Mesenchymal stem cell (in vitro differentiated cells and primary cell): ENCODE measurements around the gene CNKSR2.

Experiments used
- DNase-seq: peaks from one replicate; pipeline ENCODE4 v3.0.0-alpha.2; 2013
- H2AFZ ChIP-seq: one replicate; pipeline ENCODE4 v1.6.1; 2013; ENCODE audit warnings: low read depth, mild to moderate bottlenecking, control low read depth, inconsistent platforms, low read length, moderate library complexity
- H2AK5ac ChIP-seq: 2 replicates; pipeline ENCODE4 v1.6.1; 2013; ENCODE audit warnings: low read length, moderate library complexity, mild to moderate bottlenecking, inconsistent platforms; ENCODE audit not compliant: severe bottlenecking
- H2BK120ac ChIP-seq: one replicate; pipeline ENCODE4 v1.6.1; 2013; ENCODE audit warnings: low read depth, mild to moderate bottlenecking, inconsistent platforms, low read length, moderate library complexity
- H2BK12ac ChIP-seq, 2 experiments: one replicate each; pipeline ENCODE4 v1.6.1; 2013; ENCODE audit warnings: inconsistent platforms in 2 of 2, low read length in 2 of 2, mild to moderate bottlenecking in 2 of 2, moderate library complexity in 2 of 2, control low read depth in 1 of 2
- H2BK15ac ChIP-seq: one replicate; pipeline ENCODE4 v1.6.1; 2013; ENCODE audit warnings: mild to moderate bottlenecking, low read depth, inconsistent platforms; ENCODE audit not compliant: poor library complexity, severe bottlenecking
- H2BK5ac ChIP-seq: 2 replicates; pipeline ENCODE4 v1.6.1; 2013; ENCODE audit warnings: low read depth, mild to moderate bottlenecking, low read length, control low read depth, inconsistent platforms; ENCODE audit not compliant: poor library complexity, severe bottlenecking
- H3K14ac ChIP-seq, 2 experiments: one replicate each; pipeline ENCODE4 v1.6.1; 2013; ENCODE audit warnings: inconsistent platforms in 2 of 2, low read length in 2 of 2, control low read depth in 1 of 2, mild to moderate bottlenecking in 1 of 2, moderate library complexity in 1 of 2
- H3K18ac ChIP-seq, 2 experiments: one replicate each; pipeline ENCODE4 v1.6.1; 2013; ENCODE audit warnings: inconsistent platforms in 2 of 2, low read length in 2 of 2, control low read depth in 1 of 2, low read depth in 1 of 2, mild to moderate bottlenecking in 1 of 2
- H3K23ac ChIP-seq, 2 experiments: one replicate each; pipeline ENCODE4 v1.6.1; 2013; ENCODE audit warnings: inconsistent platforms in 2 of 2, low read length in 2 of 2, mild to moderate bottlenecking in 2 of 2, moderate library complexity in 2 of 2, control low read depth in 1 of 2
- H3K27ac ChIP-seq: 2 replicates; pipeline ENCODE4 v1.5.1; 2013; ENCODE audit warnings: mild to moderate bottlenecking, moderate library complexity, low read length, control low read depth, inconsistent platforms; ENCODE audit not compliant: poor library complexity, severe bottlenecking
- H3K27me3 ChIP-seq, 2 experiments: 2 replicates each; pipeline versions ENCODE4 v1.6.1 to v1.7.0; 2013; ENCODE audit warnings: low read length in 2 of 2, mild to moderate bottlenecking in 2 of 2, moderate library complexity in 2 of 2, control low read depth in 1 of 2, inconsistent platforms in 1 of 2; ENCODE audit not compliant: control insufficient read depth in 1 of 2, insufficient read depth in 1 of 2
- H3K36me3 ChIP-seq, 2 experiments: 2 replicates each; pipeline versions ENCODE4 v1.6.1 to v1.7.0; 2013; ENCODE audit warnings: low read length in 2 of 2, control low read depth in 1 of 2, inconsistent platforms in 1 of 2, low read depth in 1 of 2, mild to moderate bottlenecking in 1 of 2; ENCODE audit not compliant: insufficient read depth in 2 of 2, control insufficient read depth in 1 of 2
- H3K4ac ChIP-seq, 2 experiments: one replicate each; pipeline ENCODE4 v1.6.1; 2013; ENCODE audit warnings: inconsistent platforms in 2 of 2, low read length in 2 of 2, mild to moderate bottlenecking in 2 of 2, moderate library complexity in 2 of 2, control low read depth in 1 of 2, low read depth in 1 of 2
- H3K4me1 ChIP-seq: 2 replicates; pipeline ENCODE4 v1.6.1; 2013; ENCODE audit warnings: low read depth, low read length, control low read depth; ENCODE audit not compliant: control insufficient read depth, insufficient read depth
- H3K4me2 ChIP-seq: 2 replicates; pipeline ENCODE4 v1.6.1; 2013; ENCODE audit warnings: low read length, mild to moderate bottlenecking, inconsistent platforms; ENCODE audit not compliant: poor library complexity, severe bottlenecking
- H3K4me3 ChIP-seq, 2 experiments: 2 replicates each; pipeline versions ENCODE4 v1.5.1 to v1.7.0; 2013; ENCODE audit warnings: low read length in 2 of 2, mild to moderate bottlenecking in 2 of 2, control low read depth in 1 of 2, low read depth in 1 of 2; ENCODE audit not compliant: insufficient read depth in 1 of 2
- H3K79me1 ChIP-seq: replicated peaks from 2 replicates; pipeline ENCODE4 v1.6.1; 2013; ENCODE audit warnings: mild to moderate bottlenecking, control low read depth, low read length, inconsistent platforms; ENCODE audit not compliant: poor library complexity, severe bottlenecking
- H3K9ac ChIP-seq: 2 replicates; pipeline ENCODE4 v1.7.0; 2013; ENCODE audit warnings: mild to moderate bottlenecking, low read length, moderate library complexity
- H3K9me3 ChIP-seq: 2 replicates; pipeline ENCODE4 v1.7.0; 2013; ENCODE audit warnings: mild to moderate bottlenecking, low read length; ENCODE audit not compliant: control insufficient read depth
- H4K8ac ChIP-seq: one replicate; pipeline ENCODE4 v1.6.1; 2013; ENCODE audit warnings: inconsistent platforms, mild to moderate bottlenecking, low read length, moderate library complexity
- H4K91ac ChIP-seq: one replicate; pipeline ENCODE4 v1.6.1; 2013; ENCODE audit warnings: mild to moderate bottlenecking, low read length, inconsistent platforms
- WGBS: methylation state at CpG from one replicate; pipeline ENCODE4 v1.1.7; 2013; ENCODE audit warnings: mixed read lengths; 5-methylcytosine and 5-hydroxymethylcytosine counted together

CNKSR2 gene

GRCh38 chrX:21376636-21377035 is 2.4 kb downstream of the CNKSR2 start:
- H3K14ac ChIP-seq, result no peak overlapping the region
- H3K79me1 ChIP-seq, result no peaks in the 10 kb centered on the region
- no peak overlapping the region for H2AFZ ChIP-seq
- no peak overlapping the region for H3K4ac ChIP-seq
- no peak for DNase-seq
- H3K36me3 ChIP-seq, result no peaks in the 10 kb centered on the region
- no peak overlapping the region for H3K9ac ChIP-seq
- H2BK12ac ChIP-seq, result no peak overlapping the region
- H2AK5ac ChIP-seq, result no peak overlapping the region
- H4K91ac ChIP-seq, result no peak overlapping the region
- H3K18ac ChIP-seq, result no peak overlapping the region
- no peaks in the 10 kb centered on the region for H3K9me3 ChIP-seq
- no peak overlapping the region for H3K4me2 ChIP-seq
- peaks cover 13% of the 10 kb centered on the region for H3K4me1 ChIP-seq
- peaks cover 0 to 22% of the 10 kb centered on the region in 2 experiments for H3K27me3 ChIP-seq
- no peak overlapping the region for H2BK5ac ChIP-seq
- 100% methylated on average over 1 of the region's 2 CpGs for WGBS
- H3K23ac ChIP-seq, result no peak overlapping the region
- no peak overlapping the region for H4K8ac ChIP-seq
- H2BK15ac ChIP-seq, result no peak overlapping the region
- H3K27ac ChIP-seq, result no peak overlapping the region
- H3K4me3 ChIP-seq, result no peak overlapping the region
- no peak overlapping the region for H2BK120ac ChIP-seq

- no CpG with 5 or more reads among the region's 1 CpG for WGBS
These were observed 5.8 kb downstream of the CNKSR2 start for GRCh38 chrX:21379991-21380390.

GRCh38 chrX:21382715-21383114 is 8.5 kb downstream of the CNKSR2 start:
- no peak overlapping the region for H4K8ac ChIP-seq
- H4K91ac ChIP-seq, result no peak overlapping the region
- H3K79me1 ChIP-seq, result no peaks in the 10 kb centered on the region
- H3K9me3 ChIP-seq, result no peaks in the 10 kb centered on the region
- no peak overlapping the region for H3K9ac ChIP-seq
- no peak for DNase-seq
- H2AK5ac ChIP-seq, result no peak overlapping the region
- H3K4me2 ChIP-seq, result no peak overlapping the region
- no peaks in the 10 kb centered on the region for H3K36me3 ChIP-seq
- no peaks in the 10 kb centered on the region for H3K4me1 ChIP-seq
- H3K23ac ChIP-seq, result no peak overlapping the region
- no peak overlapping the region for H2AFZ ChIP-seq
- no peaks in the 10 kb centered on the region for H3K27me3 ChIP-seq
- no peak overlapping the region for H3K18ac ChIP-seq
- H2BK5ac ChIP-seq, result no peak overlapping the region
- no CpG with 5 or more reads among the region's 2 CpGs for WGBS
- no peak overlapping the region for H2BK12ac ChIP-seq
- no peak overlapping the region for H3K27ac ChIP-seq
- no peak overlapping the region for H3K14ac ChIP-seq
- no peak overlapping the region for H2BK120ac ChIP-seq
- H3K4ac ChIP-seq, result no peak overlapping the region
- no peak overlapping the region for H2BK15ac ChIP-seq
- H3K4me3 ChIP-seq, result no peak overlapping the region

More at GRCh38 chrX:21379991-21380390, 5.8 kb downstream of the CNKSR2 start:
- no peak overlapping the region for H3K27ac ChIP-seq
- no peaks in the 10 kb centered on the region for H3K79me1 ChIP-seq
- H3K23ac ChIP-seq, result no peak overlapping the region
- DNase-seq, result no peak
- H3K14ac ChIP-seq, result no peak overlapping the region
- H2BK15ac ChIP-seq, result no peak overlapping the region
- no peak overlapping the region for H2BK5ac ChIP-seq
- H3K9me3 ChIP-seq, result no peaks in the 10 kb centered on the region
- no peak overlapping the region for H4K8ac ChIP-seq
- no peak overlapping the region for H2BK12ac ChIP-seq
- H2AK5ac ChIP-seq, result no peak overlapping the region
- H3K4me1 ChIP-seq, result peaks cover 4% of the 10 kb centered on the region
- H3K4me3 ChIP-seq, result no peak overlapping the region
- no peak overlapping the region for H3K4ac ChIP-seq
- H3K27me3 ChIP-seq, result peaks cover 0 to 18% of the 10 kb centered on the region in 2 experiments
- no peak overlapping the region for H2BK120ac ChIP-seq
- no peaks in the 10 kb centered on the region for H3K36me3 ChIP-seq
- no peak overlapping the region for H3K18ac ChIP-seq
- no peak overlapping the region for H3K9ac ChIP-seq
- no peak overlapping the region for H2AFZ ChIP-seq
- no peak overlapping the region for H4K91ac ChIP-seq
- H3K4me2 ChIP-seq, result no peak overlapping the region

- Histone ChIP-seq H3K4me2 (no peak overlapping the region), H3K9me3 (no peaks in the 10 kb centered on the region), H3K36me3 (no peaks in the 10 kb centered on the region), H3K23ac (no peak overlapping the region), H3K4me3 (no peak overlapping the region), H2BK5ac (no peak overlapping the region), H3K79me1 (no peaks in the 10 kb centered on the region), H3K14ac (no peak overlapping the region), H3K27ac (no peak overlapping the region), H3K4ac (no peak overlapping the region), H3K4me1 (no peaks in the 10 kb centered on the region), H2BK15ac (no peak overlapping the region), H2BK12ac (no peak overlapping the region), H2AK5ac (no peak overlapping the region), H3K9ac (no peak overlapping the region), H2AFZ (no peak overlapping the region), H3K18ac (no peak overlapping the region), H2BK120ac (no peak overlapping the region), H4K91ac (no peak overlapping the region), H4K8ac (no peak overlapping the region), H3K27me3 (no peaks in the 10 kb centered on the region)
- no peak for DNase-seq
- 100% methylated on average over 1 of the region's 2 CpGs for WGBS
These were observed 9.3 kb downstream of the CNKSR2 start for GRCh38 chrX:21383546-21383945.
